Chondrocyte (in vitro differentiated cells): ENCODE results near the gene OSTF1. TPM values are rescaled to one million over a fixed set of nuclear protein-coding genes. Genes with fewer than 3 reads are reported as not detected.

Source experiments
- DNase-seq: peaks from one replicate; pipeline ENCODE4 v3.0.0; 2021; ENCODE audit warnings: mixed read lengths, low spot score
- H3K27ac Mint-ChIP-seq: one replicate; pipeline ENCODE4 v1.8.0; 2021; ENCODE audit warnings: mild to moderate bottlenecking, moderate library complexity, mixed read lengths; ENCODE audit not compliant: unreplicated experiment
- H3K27me3 Mint-ChIP-seq: 2 replicates; pipeline ENCODE4 v1.8.0; 2021; ENCODE audit warnings: low read depth, mixed read lengths
- H3K36me3 Mint-ChIP-seq: 2 replicates; pipeline ENCODE4 v1.8.0; 2021; ENCODE audit warnings: low read depth, mixed read lengths
- H3K4me1 Mint-ChIP-seq: 2 replicates; pipeline ENCODE4 v1.8.0; 2021; ENCODE audit warnings: low read depth, mild to moderate bottlenecking, mixed read lengths
- H3K4me3 Mint-ChIP-seq: one replicate; pipeline ENCODE4 v1.8.0; 2021; ENCODE audit warnings: mild to moderate bottlenecking, moderate library complexity, mixed read lengths; ENCODE audit not compliant: unreplicated experiment
- H3K9me3 Mint-ChIP-seq: 2 replicates; pipeline ENCODE4 v1.8.0; 2021; ENCODE audit warnings: low read depth, mixed read lengths
- total RNA-seq: library from RNA; stranded (reverse); gene quantifications from 3 replicates; pipeline ENCODE4 v1.2.1, GENCODE V29; 2021
- TF ChIP-seq, protein P1 (sequence below): fragments of 200-600 bp; sonication (generic); IDR thresholded peaks from 2 replicates; pipeline ENCODE4 v1.5.0; 2021; ENCODE audit warnings: antibody characterized with exemption, mild to moderate bottlenecking, moderate library complexity

OSTF1 gene
- total RNA-seq, 1 donor from 2014 or later, result 30.8 TPM

GRCh38 chr9:75168270-75169178 is 80.2 kb downstream of the OSTF1 start:
- Mint-ChIP-seq H3K27ac (no peak overlapping the region), H3K4me3 (no peak overlapping the region), H3K27me3 (no peaks in the 10 kb centered on the region), H3K36me3 (peaks cover 35% of the 10 kb centered on the region), H3K4me1 (no peaks in the 10 kb centered on the region), H3K9me3 (peaks cover 34% of the 10 kb centered on the region)
- no peak for DNase-seq
- TF ChIP-seq, protein P1, sequence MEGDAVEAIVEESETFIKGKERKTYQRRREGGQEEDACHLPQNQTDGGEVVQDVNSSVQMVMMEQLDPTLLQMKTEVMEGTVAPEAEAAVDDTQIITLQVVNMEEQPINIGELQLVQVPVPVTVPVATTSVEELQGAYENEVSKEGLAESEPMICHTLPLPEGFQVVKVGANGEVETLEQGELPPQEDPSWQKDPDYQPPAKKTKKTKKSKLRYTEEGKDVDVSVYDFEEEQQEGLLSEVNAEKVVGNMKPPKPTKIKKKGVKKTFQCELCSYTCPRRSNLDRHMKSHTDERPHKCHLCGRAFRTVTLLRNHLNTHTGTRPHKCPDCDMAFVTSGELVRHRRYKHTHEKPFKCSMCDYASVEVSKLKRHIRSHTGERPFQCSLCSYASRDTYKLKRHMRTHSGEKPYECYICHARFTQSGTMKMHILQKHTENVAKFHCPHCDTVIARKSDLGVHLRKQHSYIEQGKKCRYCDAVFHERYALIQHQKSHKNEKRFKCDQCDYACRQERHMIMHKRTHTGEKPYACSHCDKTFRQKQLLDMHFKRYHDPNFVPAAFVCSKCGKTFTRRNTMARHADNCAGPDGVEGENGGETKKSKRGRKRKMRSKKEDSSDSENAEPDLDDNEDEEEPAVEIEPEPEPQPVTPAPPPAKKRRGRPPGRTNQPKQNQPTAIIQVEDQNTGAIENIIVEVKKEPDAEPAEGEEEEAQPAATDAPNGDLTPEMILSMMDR, result no peak

GRCh38 chr9:75169623-75170022 is 81.3 kb downstream of the OSTF1 start:
- H3K4me3 Mint-ChIP-seq, result no peak overlapping the region
- TF ChIP-seq, protein P1, result no peak
- H3K27me3 Mint-ChIP-seq, result no peaks in the 10 kb centered on the region
- DNase-seq, result no peak
- H3K4me1 Mint-ChIP-seq, result no peaks in the 10 kb centered on the region
- peaks cover 25% of the 10 kb centered on the region for H3K9me3 Mint-ChIP-seq
- H3K36me3 Mint-ChIP-seq, result peaks cover 31% of the 10 kb centered on the region
- H3K27ac Mint-ChIP-seq, result no peak overlapping the region

DNA sequence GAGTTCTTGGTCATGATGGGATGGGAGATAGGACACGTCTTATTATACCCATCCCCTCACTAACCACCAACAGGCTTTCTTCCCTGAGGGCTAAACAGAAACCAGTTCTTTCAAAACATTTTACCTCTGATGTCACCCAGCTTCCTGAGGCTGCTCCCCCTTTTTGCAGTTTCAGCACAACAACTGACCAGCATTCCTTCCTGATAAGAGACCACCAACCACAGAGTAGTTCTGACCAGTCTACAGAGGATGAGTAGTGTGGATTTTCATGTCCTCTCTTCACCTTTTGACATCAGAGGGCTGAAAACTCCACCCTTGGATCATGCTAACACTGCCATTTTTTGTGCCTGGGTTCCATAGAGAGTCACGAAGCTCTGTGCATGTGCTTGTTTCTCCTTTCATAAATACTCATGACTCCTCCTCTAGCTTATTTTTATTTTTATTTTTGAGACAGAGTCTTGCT is 82.6 kb downstream of the OSTF1 start:
- Mint-ChIP-seq H3K4me1 (no peaks in the 10 kb centered on the region), H3K36me3 (peaks cover 22% of the 10 kb centered on the region), H3K27ac (no peak overlapping the region), H3K9me3 (peaks cover 14% of the 10 kb centered on the region), H3K27me3 (no peaks in the 10 kb centered on the region), H3K4me3 (no peak overlapping the region)
- DNase-seq, result no peak
- TF ChIP-seq, protein P1, result no peak

DNA sequence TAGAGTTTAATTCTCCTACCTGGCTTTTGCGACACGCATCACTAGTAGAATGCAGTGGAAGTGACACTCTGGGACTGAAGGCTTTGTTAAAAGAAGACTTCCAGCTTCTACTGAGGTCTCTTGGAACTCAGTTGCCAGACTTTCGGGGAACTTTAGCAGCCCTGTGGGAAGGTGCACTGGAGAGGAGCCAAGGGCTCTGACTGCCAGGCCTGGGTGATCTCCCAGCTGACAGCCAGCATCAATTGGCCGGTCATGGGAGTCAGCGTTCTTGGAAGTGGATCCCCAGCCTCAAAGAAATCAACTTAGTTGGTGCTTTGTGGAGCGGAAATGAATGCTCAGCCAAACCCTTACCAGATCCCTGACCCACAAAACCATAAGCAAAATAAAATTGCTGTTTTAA is 87.1 kb downstream of the OSTF1 start:
- Mint-ChIP-seq H3K27me3 (no peaks in the 10 kb centered on the region), H3K4me3 (no peak overlapping the region), H3K4me1 (no peaks in the 10 kb centered on the region), H3K36me3 (peaks cover 7% of the 10 kb centered on the region), H3K9me3 (peaks cover 8% of the 10 kb centered on the region), H3K27ac (no peak overlapping the region)
- TF ChIP-seq, protein P1, result no peak
- DNase-seq, result no peak

DNA sequence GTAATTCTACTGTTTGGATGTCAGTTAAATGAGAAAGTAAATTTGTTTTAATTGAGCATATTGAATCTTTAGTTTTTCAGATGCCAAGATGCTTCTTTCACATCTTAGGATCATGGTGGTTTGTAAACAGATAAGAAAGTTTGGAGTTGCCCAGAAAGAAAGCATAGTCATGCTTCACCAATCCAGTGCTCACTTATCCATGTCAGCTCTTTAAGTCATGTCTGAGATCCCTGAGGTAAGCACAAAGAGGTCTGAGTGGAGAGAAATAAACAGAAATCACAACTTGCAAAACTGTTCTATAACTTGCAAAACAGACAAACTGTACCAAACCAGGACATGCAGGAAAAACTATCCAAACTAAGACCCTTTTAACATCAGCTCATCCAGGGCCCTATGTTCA is 87.7 kb downstream of the OSTF1 start:
- no peak overlapping the region for H3K4me3 Mint-ChIP-seq
- no peaks in the 10 kb centered on the region for H3K4me1 Mint-ChIP-seq
- no peak for DNase-seq
- no peaks in the 10 kb centered on the region for H3K27me3 Mint-ChIP-seq
- TF ChIP-seq, protein P1, result no peak
- peaks cover 7% of the 10 kb centered on the region for H3K36me3 Mint-ChIP-seq
- peaks cover 8% of the 10 kb centered on the region for H3K9me3 Mint-ChIP-seq
- H3K27ac Mint-ChIP-seq, result no peak overlapping the region
